ENCODE results near the gene TMEM30A.

TMEM30A gene

GRCh38 chr6:75243333-75244062 lies 41.1 kb downstream of the TMEM30A start, which contains the start of gene COX7A2:
Gene COX7A2, minus strand, starts transcription at chr6:75243801. Its CDS starts 67 bp downstream, at chr6:75243734.
- H3K4me3 ChIP-seq (ENCODE audit: low read depth, low read length), result peak within 1 kb of the TSS; percentile 90
- TF ChIP-seq CTCF (IDR thresholded peaks at IDR 0.05; ENCODE audit: control insufficient read depth, extremely low read depth, insufficient read depth), result no peak

GRCh38 chr6:75236630-75237029 lies 48.0 kb downstream of the TMEM30A start:
- TF ChIP-seq CTCF (IDR thresholded peaks at IDR 0.05; ENCODE audit: control insufficient read depth, extremely low read depth, insufficient read depth), result no peak
- no peak overlapping the region for H3K4me3 ChIP-seq (ENCODE audit: low read depth, low read length)
- no peak for DNase-seq (ENCODE audit: low read depth)

More at GRCh38 chr6:75243333-75244062, 41.1 kb downstream of the TMEM30A start, which contains the start of gene COX7A2:
- peak; percentile 90 for DNase-seq (ENCODE audit: low read depth)

- no peak for DNase-seq (ENCODE audit: low read depth)
- H3K4me3 ChIP-seq (ENCODE audit: low read depth, low read length), result no peak overlapping the region
- no peak for TF ChIP-seq CTCF (IDR thresholded peaks at IDR 0.05; ENCODE audit: control insufficient read depth, extremely low read depth, insufficient read depth)
Measured at GRCh38 chr6:75235271-75235670, 49.3 kb downstream of the TMEM30A start.

- TF ChIP-seq CTCF (IDR thresholded peaks at IDR 0.05; ENCODE audit: control insufficient read depth, extremely low read depth, insufficient read depth), result no peak
- no peak for DNase-seq (ENCODE audit: low read depth)
Measured at GRCh38 chr6:75234126-75234865, 50.3 kb downstream of the TMEM30A start.

GRCh38 chr6:75233092-75233615 lies 51.4 kb downstream of the TMEM30A start:
- no peak for TF ChIP-seq CTCF (IDR thresholded peaks at IDR 0.05; ENCODE audit: control insufficient read depth, extremely low read depth, insufficient read depth)
- no peak for DNase-seq (ENCODE audit: low read depth)
- H3K4me3 ChIP-seq (ENCODE audit: low read depth, low read length), result no peak overlapping the region

More at GRCh38 chr6:75234126-75234865, 50.3 kb downstream of the TMEM30A start:
- no peak overlapping the region for H3K4me3 ChIP-seq (ENCODE audit: low read depth, low read length)

- no peak for DNase-seq (ENCODE audit: low read depth)
- H3K4me3 ChIP-seq (ENCODE audit: low read depth, low read length), result no peak overlapping the region
Measured at GRCh38 chr6:75230484-75231325, 53.9 kb downstream of the TMEM30A start.

More at GRCh38 chr6:75230484-75231325, 53.9 kb downstream of the TMEM30A start:
- TF ChIP-seq CTCF (IDR thresholded peaks at IDR 0.05; ENCODE audit: control insufficient read depth, extremely low read depth, insufficient read depth), result peak; percentile 74

Measured in LNCaP clone FGC (cell line).